Right atrium auricular region (tissue), 2 donors: ENCODE results near the gene LMAN1L. TPM values are rescaled to one million over a fixed set of nuclear protein-coding genes. Genes with fewer than 3 reads are reported as not detected.

Experiments
- DNase-seq: peaks from one replicate; pipeline ENCODE4 v3.0.0-alpha.2; 2019; ENCODE audit warnings: low spot score
- H3K27ac ChIP-seq, 2 donors: fragments of 200-600 bp; sonication (generic); 1 replicate in 1 of 2; 2 replicates in 1 of 2; pipeline ENCODE4 v1.5.1; 2016 to 2019
- H3K27me3 ChIP-seq, 2 donors: fragments of 200-600 bp; sonication (generic); one replicate each; pipeline versions ENCODE4 v1.5.1 to v1.6.0; 2017 to 2019
- H3K36me3 ChIP-seq: fragments of 200-600 bp; sonication (generic); one replicate; pipeline ENCODE4 v1.5.1; 2016
- H3K4me1 ChIP-seq, 2 donors: fragments of 200-600 bp; sonication (generic); one replicate each; pipeline versions ENCODE4 v1.5.1 to v1.6.0; 2017 to 2019
- H3K4me3 ChIP-seq, 2 donors: fragments of 200-600 bp; sonication (generic); 1 replicate in 1 of 2; 2 replicates in 1 of 2; pipeline ENCODE4 v1.5.1; 2017 to 2019; ENCODE audit warnings: mild to moderate bottlenecking in 1 of 2, moderate library complexity in 1 of 2
- H3K9me3 ChIP-seq, 2 donors: fragments of 200-600 bp; sonication (generic); one replicate each; pipeline ENCODE4 v1.5.1; 2019
- total RNA-seq, 2 donors: library from RNA; depleted of rRNA; stranded (reverse); fragments of >200 nt; gene quantifications; one replicate each; pipeline ENCODE4 v1.1.0, GENCODE V29; 2016
- TF ChIP-seq, protein P1 (sequence below), 2 donors: fragments of 200-600 bp; sonication (generic); IDR thresholded peaks; one replicate each; pipeline ENCODE4 v1.5.1; 2019; ENCODE audit warnings: antibody characterized with exemption in 2 of 2

The LMAN1L gene
- total RNA-seq, 2 donors from 2014 or later: 13.8 to 88.7 TPM

DNA sequence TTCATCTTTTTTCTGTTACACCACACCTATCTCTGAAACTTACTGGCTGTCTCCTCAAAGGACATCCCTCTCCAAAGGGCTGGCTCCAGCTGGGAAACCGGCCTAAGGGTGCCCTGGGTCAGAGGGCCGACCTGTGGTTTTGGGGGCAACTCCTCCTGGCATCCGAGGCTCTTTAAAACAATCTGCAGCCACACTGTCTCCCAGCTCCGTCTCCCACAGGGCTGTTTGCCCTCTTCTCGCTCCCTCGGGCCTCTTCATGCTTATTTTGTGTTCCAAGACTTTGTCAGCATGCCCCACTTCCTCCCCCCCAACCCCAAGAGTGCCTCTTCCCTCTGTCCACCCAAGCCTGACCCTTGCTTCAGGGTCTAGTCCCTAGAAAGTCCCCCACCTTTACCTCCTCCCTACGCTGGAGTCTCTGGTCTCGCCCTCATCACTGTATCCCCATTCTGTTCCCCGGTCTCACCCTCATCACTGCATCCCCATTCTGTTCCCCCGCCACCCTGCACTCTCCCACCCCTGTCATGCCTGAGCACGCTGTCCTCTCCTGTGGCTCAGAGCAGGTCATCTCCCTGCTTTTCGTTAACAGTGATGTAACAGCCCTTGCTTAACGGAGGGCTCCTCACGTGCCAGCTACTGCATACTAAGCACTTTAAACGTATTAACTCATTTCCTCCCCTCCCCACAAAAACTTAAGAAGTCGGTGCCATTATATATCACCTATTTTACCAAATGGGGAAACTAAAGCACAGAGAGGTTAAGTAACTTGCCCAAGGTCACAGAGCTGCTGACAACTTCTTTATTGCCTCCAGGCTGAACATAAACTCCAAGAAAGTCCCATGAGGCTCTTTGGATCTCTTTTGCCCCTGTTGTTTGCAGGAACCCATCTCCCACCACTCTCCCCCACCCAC, 31.9 kb upstream of the LMAN1L start:
- Histone ChIP-seq H3K4me1 (peaks cover 0 to 75% of the 10 kb centered on the region in 2 donors), H3K4me3 (peak overlapping the region in 1 of 2 donors; percentile 80), H3K9me3 (no peaks in the 10 kb centered on the region), H3K36me3 (no peaks in the 10 kb centered on the region), H3K27me3 (no peaks in the 10 kb centered on the region), H3K27ac (peak overlapping the region in 1 of 2 donors; percentile 72)
- TF ChIP-seq, protein P1, sequence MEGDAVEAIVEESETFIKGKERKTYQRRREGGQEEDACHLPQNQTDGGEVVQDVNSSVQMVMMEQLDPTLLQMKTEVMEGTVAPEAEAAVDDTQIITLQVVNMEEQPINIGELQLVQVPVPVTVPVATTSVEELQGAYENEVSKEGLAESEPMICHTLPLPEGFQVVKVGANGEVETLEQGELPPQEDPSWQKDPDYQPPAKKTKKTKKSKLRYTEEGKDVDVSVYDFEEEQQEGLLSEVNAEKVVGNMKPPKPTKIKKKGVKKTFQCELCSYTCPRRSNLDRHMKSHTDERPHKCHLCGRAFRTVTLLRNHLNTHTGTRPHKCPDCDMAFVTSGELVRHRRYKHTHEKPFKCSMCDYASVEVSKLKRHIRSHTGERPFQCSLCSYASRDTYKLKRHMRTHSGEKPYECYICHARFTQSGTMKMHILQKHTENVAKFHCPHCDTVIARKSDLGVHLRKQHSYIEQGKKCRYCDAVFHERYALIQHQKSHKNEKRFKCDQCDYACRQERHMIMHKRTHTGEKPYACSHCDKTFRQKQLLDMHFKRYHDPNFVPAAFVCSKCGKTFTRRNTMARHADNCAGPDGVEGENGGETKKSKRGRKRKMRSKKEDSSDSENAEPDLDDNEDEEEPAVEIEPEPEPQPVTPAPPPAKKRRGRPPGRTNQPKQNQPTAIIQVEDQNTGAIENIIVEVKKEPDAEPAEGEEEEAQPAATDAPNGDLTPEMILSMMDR (IDR thresholded peaks at IDR 0.05): no peak
- no peak for DNase-seq

DNA sequence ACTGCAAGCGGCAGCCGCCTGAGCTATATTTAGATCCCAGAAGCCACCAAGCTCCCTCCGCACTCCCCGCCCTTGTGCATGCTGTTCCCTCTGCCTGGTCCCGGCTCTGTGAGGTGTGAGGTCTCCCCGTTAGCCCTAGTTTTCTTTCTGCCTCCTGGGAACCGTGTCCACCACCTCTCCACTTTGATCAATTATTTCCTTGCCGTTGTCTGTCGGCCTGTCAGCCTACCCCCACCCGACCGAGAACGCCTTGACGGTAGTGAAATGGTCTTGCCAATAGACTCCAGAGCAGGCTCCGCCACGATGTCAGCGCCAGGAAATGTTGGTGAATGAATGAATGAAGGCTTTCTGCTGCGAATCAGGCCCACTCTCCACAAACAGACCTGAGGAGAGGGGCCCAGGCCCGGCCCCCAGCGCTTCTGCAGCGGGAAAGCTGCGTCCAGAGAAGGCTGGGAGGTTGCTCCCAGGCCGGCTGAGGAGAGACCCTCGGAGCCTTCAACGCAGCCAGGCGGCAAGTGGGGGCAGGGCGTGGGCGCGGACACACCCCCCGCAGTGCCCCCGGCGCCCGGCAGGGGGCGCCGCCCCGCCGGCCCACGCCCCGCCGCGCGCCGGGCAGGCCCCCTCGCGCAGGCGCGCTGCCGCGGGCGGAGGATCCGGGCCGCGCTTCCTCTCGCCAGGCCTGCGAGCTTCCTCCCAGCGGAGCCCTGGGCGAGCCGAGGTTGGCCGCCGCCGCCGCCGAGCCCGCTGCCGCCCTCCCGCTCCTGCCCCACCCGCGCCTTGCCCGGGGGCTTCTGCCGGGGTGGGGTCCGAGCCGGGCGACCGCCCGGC, 31.0 kb upstream of the LMAN1L start, which contains the start of gene CSK:
Gene CSK (plus strand): TSS at position 650 of the 828 bp plus-strand sequence. CDS start 16,218 bp downstream, outside the sequence.
- H3K27me3 ChIP-seq: no peaks in the 10 kb centered on the region
- H3K9me3 ChIP-seq: no peaks in the 10 kb centered on the region
- peak within 1 kb of the TSS; percentile 69 to 80 for H3K4me3 ChIP-seq
- TF ChIP-seq, protein P1 (IDR thresholded peaks at IDR 0.05): peak; percentile 57 to 64
- H3K4me1 ChIP-seq: peaks cover 0 to 77% of the 10 kb centered on the region in 2 donors
- H3K27ac ChIP-seq: peak within 1 kb of the TSS; percentile 91 to 92
- H3K36me3 ChIP-seq: no peaks in the 10 kb centered on the region
- DNase-seq: no peak

DNA sequence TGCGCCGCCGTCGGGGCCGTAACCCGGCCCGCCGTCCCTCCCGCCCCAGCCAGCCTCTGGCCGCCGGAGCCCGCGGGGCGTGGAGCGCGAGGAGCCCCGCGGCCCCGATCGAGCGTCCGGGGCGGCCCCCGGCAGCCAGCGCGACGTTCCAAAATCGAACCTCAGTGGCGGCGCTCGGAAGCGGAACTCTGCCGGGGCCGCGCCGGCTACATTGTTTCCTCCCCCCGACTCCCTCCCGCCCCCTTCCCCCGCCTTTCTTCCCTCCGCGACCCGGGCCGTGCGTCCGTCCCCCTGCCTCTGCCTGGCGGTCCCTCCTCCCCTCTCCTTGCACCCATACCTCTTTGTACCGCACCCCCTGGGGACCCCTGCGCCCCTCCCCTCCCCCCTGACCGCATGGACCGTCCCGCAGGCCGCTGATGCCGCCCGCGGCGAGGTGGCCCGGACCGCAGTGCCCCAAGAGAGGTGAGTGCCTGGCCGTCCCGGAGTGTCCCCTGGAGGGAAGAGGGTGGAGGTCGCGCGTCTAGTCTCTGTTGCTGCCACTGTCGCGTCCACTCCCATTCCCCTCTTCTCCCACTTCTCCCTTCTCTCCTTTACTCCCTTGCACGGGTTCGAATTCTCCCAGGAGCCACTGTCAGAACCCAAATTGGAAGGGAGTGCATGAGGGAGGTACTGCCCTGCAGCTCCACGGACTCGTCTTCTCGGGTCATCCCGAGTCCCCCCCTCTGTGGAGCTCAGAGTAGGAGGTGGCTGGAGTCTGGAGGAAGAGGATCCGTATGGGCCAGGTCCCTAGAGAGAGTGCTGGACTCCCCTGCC, 30.2 kb upstream of the LMAN1L start:
- Histone ChIP-seq H3K27me3 (no peaks in the 10 kb centered on the region), H3K36me3 (no peaks in the 10 kb centered on the region), H3K27ac (peak overlapping the region; percentile 91 to 92), H3K4me1 (peaks cover 0 to 77% of the 10 kb centered on the region in 2 donors), H3K4me3 (peak overlapping the region; percentile 69 to 80), H3K9me3 (no peaks in the 10 kb centered on the region)
- DNase-seq: no peak
- TF ChIP-seq, protein P1 (IDR thresholded peaks at IDR 0.05): no peak

DNA sequence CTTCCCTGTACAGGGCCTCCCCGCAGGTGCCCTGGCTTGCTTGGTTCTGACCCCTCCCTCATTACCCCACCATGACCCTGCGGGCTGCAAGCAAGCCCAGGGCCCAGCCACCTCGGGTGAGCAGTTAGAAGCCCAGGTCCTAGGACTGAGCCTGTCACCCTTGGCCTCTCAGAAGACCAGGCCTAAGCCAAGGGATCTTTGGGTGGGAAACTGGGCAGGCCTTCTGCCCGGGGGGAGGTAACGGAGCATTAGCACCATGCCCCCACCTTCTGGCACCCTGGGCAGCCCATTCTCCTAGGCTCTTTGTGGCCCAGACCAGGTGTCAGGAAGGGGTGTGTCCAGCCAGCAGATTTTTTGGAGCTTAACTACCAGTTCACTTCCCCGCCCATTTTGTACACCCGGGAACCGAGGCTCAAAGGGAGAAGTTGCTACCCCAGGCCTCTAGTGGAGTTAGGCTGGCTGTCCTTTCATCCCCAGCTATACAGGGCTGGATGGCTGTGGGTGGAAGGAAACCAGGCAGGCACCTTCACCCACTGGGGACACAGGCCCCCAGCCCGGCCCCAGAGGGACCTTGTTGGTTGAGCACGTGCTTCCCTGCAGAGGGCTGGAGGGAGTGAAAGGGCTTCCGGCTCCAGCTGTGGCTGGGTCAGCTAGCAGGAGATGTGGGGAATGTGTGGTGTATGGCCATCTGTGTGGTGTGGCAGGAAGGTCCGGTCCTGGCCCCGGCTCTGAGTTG, 29.4 kb upstream of the LMAN1L start:
- Histone ChIP-seq H3K27me3 (no peaks in the 10 kb centered on the region), H3K9me3 (no peaks in the 10 kb centered on the region), H3K4me3 (peak overlapping the region; percentile 69 to 80), H3K36me3 (no peaks in the 10 kb centered on the region), H3K27ac (peak overlapping the region; percentile 91 to 92), H3K4me1 (peaks cover 0 to 77% of the 10 kb centered on the region in 2 donors)
- DNase-seq: no peak
- TF ChIP-seq, protein P1 (IDR thresholded peaks at IDR 0.05): no peak
